ENCODE data around the gene SAXO1. TPM values are rescaled to one million over a fixed set of nuclear protein-coding genes. Genes with fewer than 3 reads are reported as not detected.

The SAXO1 gene
- total and polyA plus RNA-seq, 2 experiments from 2014 or later = 0.04 TPM; not detected in 1

- no peaks in the 10 kb centered on the region for H3K27me3 ChIP-seq
- no peak overlapping the region for H2AFZ ChIP-seq
- no peaks in the 10 kb centered on the region for H3K9me2 ChIP-seq (replicated peaks; ENCODE audit: insufficient read depth)
- no peaks in the 10 kb centered on the region for H4K20me1 ChIP-seq (ENCODE audit: insufficient read depth, poor library complexity, severe bottlenecking)
- no peak for DNase-seq (ENCODE audit: low spot score)
- peaks cover 8% of the 10 kb centered on the region for H3K4me1 ChIP-seq (ENCODE audit: insufficient read depth)
- H3K4me2 ChIP-seq = no peak overlapping the region
- H3K9me3 ChIP-seq (ENCODE audit: low read depth) = no peaks in the 10 kb centered on the region
- TF ChIP-seq EZH2phosphoT487 (IDR thresholded peaks at IDR 0.05; ENCODE audit: low read depth, severe bottlenecking, unreplicated experiment) = no peak
- no peak for TF ChIP-seq EZH2 (IDR thresholded peaks at IDR 0.05; ENCODE audit: borderline replicate concordance)
- WGBS (ENCODE audit: low lambda C conversion rate, missing lambda C conversion rate) = 90% methylated on average over 1 of the region's 1 CpG
- H3K27ac ChIP-seq = no peak overlapping the region
- no peaks in the 10 kb centered on the region for H3K79me2 ChIP-seq
- H3K4me3 ChIP-seq = no peak overlapping the region
- no peaks in the 10 kb centered on the region for H3K36me3 ChIP-seq (replicated peaks; ENCODE audit: insufficient read depth, low read depth)
Observed at GRCh38 chr9:18888290-18888689, 144.7 kb downstream of the SAXO1 start.

DNA sequence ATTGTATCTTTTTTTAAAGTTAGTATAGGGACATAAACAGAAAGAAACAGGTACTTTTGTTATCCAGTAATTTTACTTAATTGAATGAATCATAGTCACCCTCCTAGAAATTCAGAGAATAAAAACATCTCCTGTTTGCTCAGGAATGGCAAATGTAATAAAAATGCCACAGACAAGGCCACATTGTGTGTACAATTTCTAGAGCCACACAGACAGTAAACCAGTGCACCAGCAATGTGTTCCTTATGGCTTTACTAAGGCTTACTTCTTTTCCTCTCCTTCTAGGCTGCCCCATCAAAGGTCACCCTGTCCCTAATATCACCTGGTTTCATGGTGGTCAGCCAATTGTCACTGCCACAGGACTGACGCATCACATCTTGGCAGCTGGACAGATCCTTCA, 145.5 kb downstream of the SAXO1 start:
- TF ChIP-seq EZH2 (IDR thresholded peaks at IDR 0.05; ENCODE audit: borderline replicate concordance) (no peak), CTCF (IDR thresholded peaks at IDR 0.05; ENCODE audit: poor library complexity) (no peak), EZH2phosphoT487 (IDR thresholded peaks at IDR 0.05; ENCODE audit: low read depth, severe bottlenecking, unreplicated experiment) (no peak)
- no peaks in the 10 kb centered on the region for H3K36me3 ChIP-seq (replicated peaks; ENCODE audit: insufficient read depth, low read depth)
- WGBS (ENCODE audit: low lambda C conversion rate, missing lambda C conversion rate) = 95% methylated on average over 1 of the region's 1 CpG
- H2AFZ ChIP-seq = no peak overlapping the region
- no peaks in the 10 kb centered on the region for H4K20me1 ChIP-seq (ENCODE audit: insufficient read depth, poor library complexity, severe bottlenecking)
- no peaks in the 10 kb centered on the region for H3K9me2 ChIP-seq (replicated peaks; ENCODE audit: insufficient read depth)
- H3K27me3 ChIP-seq = no peaks in the 10 kb centered on the region
- H3K9me3 ChIP-seq (ENCODE audit: low read depth) = no peaks in the 10 kb centered on the region
- H3K4me1 ChIP-seq (ENCODE audit: insufficient read depth) = peaks cover 8% of the 10 kb centered on the region
- H3K79me2 ChIP-seq = no peaks in the 10 kb centered on the region
- no peak overlapping the region for H3K4me3 ChIP-seq
- no peak for DNase-seq (ENCODE audit: low spot score)
- H3K27ac ChIP-seq = no peak overlapping the region
- no peak overlapping the region for H3K4me2 ChIP-seq

DNA sequence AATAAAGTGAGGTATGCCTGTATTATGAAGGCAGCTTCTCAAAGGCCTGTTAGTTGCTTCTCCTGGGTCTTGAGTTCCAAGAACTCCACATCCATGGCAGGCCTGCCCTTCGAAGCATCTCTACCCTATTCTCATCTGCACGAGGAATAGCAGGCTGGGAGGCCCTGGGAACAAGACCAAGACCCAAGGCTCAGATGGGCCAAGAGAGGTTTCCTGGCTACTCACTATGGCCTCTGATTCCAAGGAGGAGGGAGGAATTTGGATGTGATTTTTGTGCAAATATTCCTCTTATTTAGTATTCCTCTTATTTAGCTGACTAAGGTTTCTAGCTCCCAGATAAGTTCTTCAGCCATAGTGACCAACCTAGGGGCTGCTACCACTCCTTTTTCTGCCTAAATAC, 151.3 kb downstream of the SAXO1 start:
- WGBS (ENCODE audit: low lambda C conversion rate, missing lambda C conversion rate) = 93% methylated on average over 2 of the region's 2 CpGs
- no peak for DNase-seq (ENCODE audit: low spot score)

DNA sequence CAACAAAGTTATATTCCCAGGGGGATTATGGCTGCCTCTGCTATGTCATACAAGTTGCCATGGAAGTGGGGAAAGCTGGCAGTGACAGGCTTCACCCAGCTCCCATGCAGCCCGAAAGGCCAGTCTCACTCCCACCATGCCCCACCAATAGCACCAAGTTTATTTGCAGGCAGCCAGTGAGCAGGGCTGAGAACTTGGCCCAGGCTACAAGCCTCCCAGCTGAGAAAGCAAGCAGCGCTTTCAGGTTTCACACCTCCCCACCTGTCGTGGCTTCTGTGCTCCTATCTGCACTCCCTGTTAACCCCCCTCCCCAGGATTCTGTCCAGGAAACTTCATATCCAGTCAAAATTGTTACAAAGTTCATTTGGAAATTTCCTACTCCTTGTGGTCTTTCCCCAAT, 155.0 kb downstream of the SAXO1 start:
- no peak overlapping the region for H2AFZ ChIP-seq
- H3K4me2 ChIP-seq = no peak overlapping the region
- H3K9me2 ChIP-seq (replicated peaks; ENCODE audit: insufficient read depth) = no peaks in the 10 kb centered on the region
- 90% methylated on average over 3 of the region's 3 CpGs for WGBS (ENCODE audit: low lambda C conversion rate, missing lambda C conversion rate)
- TF ChIP-seq CTCF (IDR thresholded peaks at IDR 0.05; ENCODE audit: poor library complexity) (no peak), EZH2 (IDR thresholded peaks at IDR 0.05; ENCODE audit: borderline replicate concordance) (no peak)
- no peaks in the 10 kb centered on the region for H3K79me2 ChIP-seq
- H3K4me1 ChIP-seq (ENCODE audit: insufficient read depth) = no peaks in the 10 kb centered on the region
- no peaks in the 10 kb centered on the region for H3K36me3 ChIP-seq (replicated peaks; ENCODE audit: insufficient read depth, low read depth)
- peaks cover 4% of the 10 kb centered on the region for H3K27me3 ChIP-seq
- no peaks in the 10 kb centered on the region for H4K20me1 ChIP-seq (ENCODE audit: insufficient read depth, poor library complexity, severe bottlenecking)
- no peak for DNase-seq (ENCODE audit: low spot score)
- H3K27ac ChIP-seq = no peak overlapping the region
- H3K4me3 ChIP-seq = no peak overlapping the region
- no peaks in the 10 kb centered on the region for H3K9me3 ChIP-seq (ENCODE audit: low read depth)

More for the DNA sequence above, 151.3 kb downstream of the SAXO1 start:
- no peaks in the 10 kb centered on the region for H3K36me3 ChIP-seq (replicated peaks; ENCODE audit: insufficient read depth, low read depth)
- H3K79me2 ChIP-seq = no peaks in the 10 kb centered on the region
- H3K9me3 ChIP-seq (ENCODE audit: low read depth) = no peaks in the 10 kb centered on the region
- H3K27me3 ChIP-seq = peaks cover 4% of the 10 kb centered on the region
- no peak overlapping the region for H3K27ac ChIP-seq
- H3K4me1 ChIP-seq (ENCODE audit: insufficient read depth) = no peaks in the 10 kb centered on the region
- no peak overlapping the region for H2AFZ ChIP-seq
- no peaks in the 10 kb centered on the region for H4K20me1 ChIP-seq (ENCODE audit: insufficient read depth, poor library complexity, severe bottlenecking)
- TF ChIP-seq CTCF (IDR thresholded peaks at IDR 0.05; ENCODE audit: poor library complexity) = no peak
- no peak for TF ChIP-seq EZH2phosphoT487 (IDR thresholded peaks at IDR 0.05; ENCODE audit: low read depth, severe bottlenecking, unreplicated experiment)
- no peak for TF ChIP-seq EZH2 (IDR thresholded peaks at IDR 0.05; ENCODE audit: borderline replicate concordance)
- H3K4me2 ChIP-seq = no peak overlapping the region
- H3K4me3 ChIP-seq = no peak overlapping the region
- no peaks in the 10 kb centered on the region for H3K9me2 ChIP-seq (replicated peaks; ENCODE audit: insufficient read depth)

Small RNA genes lying within 50 kb of the gene (small RNA-seq; reads per million reads assigned to genes)
- gene RNU6-264P (not detected), gene SCARNA8 (20.6 reads per million, percentile 96 among the genes with 10 or more reads in this experiment)

Other genes starting within 250 kb of the SAXO1 start
- 63.8 and 84.2 TPM in 2 replicates for gene RRAGA, start 16.2 kb upstream of the SAXO1 start, total RNA-seq
- 127 and 147 TPM in 2 replicates for gene RRAGA, start 16.2 kb upstream of the SAXO1 start, polyA plus RNA-seq
- 10.7 and 12.4 TPM in 2 replicates for gene HAUS6, start 69.7 kb upstream of the SAXO1 start, total RNA-seq
- gene HAUS6, start 69.7 kb upstream of the SAXO1 start, polyA plus RNA-seq = 2.2 and 2.9 TPM in 2 replicates
- gene PLIN2, start 94.3 kb upstream of the SAXO1 start, total RNA-seq = 402 and 427 TPM in 2 replicates
- gene PLIN2, start 94.3 kb upstream of the SAXO1 start, polyA plus RNA-seq = 401 and 508 TPM in 2 replicates
- 70.2 and 82.6 TPM in 2 replicates for gene DENND4C, start 197.5 kb upstream of the SAXO1 start, total RNA-seq
- 14.9 and 17.1 TPM in 2 replicates for gene DENND4C, start 197.5 kb upstream of the SAXO1 start, polyA plus RNA-seq